Measurements from ENCODE around the gene MELTF.
A peak's percentile ranks its signal among the peaks of the same experiment; 100 is the strongest.

The MELTF gene

GRCh38 chr3:197002701-197003454, 26.7 kb downstream of the MELTF start:
- CTCF ChIA-PET, result interaction anchor here (0.5 kb wide), 1 partner anchor 75 kb away, joined by 3 read pairs; no protein-coding TSS in a partner anchor
- POLR2A ChIA-PET, result interaction anchor here (0.6 to 1.0 kb wide), 2 partner anchors 9 to 181 kb away, joined by 3 read pairs; no protein-coding TSS in a partner anchor
- TF ChIP-seq ZNF384 (IDR thresholded peaks at IDR 0.05), result no peak
- no peak for TF ChIP-seq PKNOX1 (IDR thresholded peaks at IDR 0.05)
- TF ChIP-seq BHLHE40 (IDR thresholded peaks at IDR 0.05; ENCODE audit: borderline replicate concordance), result no peak
- no peak for TF ChIP-seq SUZ12 (IDR thresholded peaks at IDR 0.05)
- no peak for TF ChIP-seq L3MBTL2 (conservative IDR thresholded peaks at IDR 0.05)
- TF ChIP-seq NFRKB (IDR thresholded peaks at IDR 0.05), result no peak
- TF ChIP-seq CTBP1 (IDR thresholded peaks at IDR 0.05; ENCODE audit: borderline replicate concordance), result no peak
- no peak for TF ChIP-seq ARNT (IDR thresholded peaks at IDR 0.05)
- no peak for TF ChIP-seq LEF1 (IDR thresholded peaks at IDR 0.05; ENCODE audit: borderline replicate concordance)
- no peak for TF ChIP-seq FOXM1 (IDR thresholded peaks at IDR 0.05; ENCODE audit: borderline replicate concordance)
- peak; percentile 82 for DNase-seq (ENCODE audit: extremely low spot score)

GRCh38 chr3:197001972-197002700, 27.5 kb downstream of the MELTF start:
- DNase-seq (ENCODE audit: extremely low spot score), result no peak
- POLR2A ChIA-PET, result no interaction called here
- TF ChIP-seq ARNT (IDR thresholded peaks at IDR 0.05) (no peak), FOXA1 (IDR thresholded peaks at IDR 0.05) (no peak), ELF4 (IDR thresholded peaks at IDR 0.05) (no peak), PKNOX1 (IDR thresholded peaks at IDR 0.05) (no peak), CTBP1 (IDR thresholded peaks at IDR 0.05; ENCODE audit: borderline replicate concordance) (no peak), HDGF (IDR thresholded peaks at IDR 0.05; ENCODE audit: borderline replicate concordance) (no peak), TARDBP (IDR thresholded peaks at IDR 0.05) (no peak), L3MBTL2 (conservative IDR thresholded peaks at IDR 0.05) (no peak)
- CTCF ChIA-PET, result interaction anchor here (0.5 kb wide), 1 partner anchor 76 kb away, joined by 3 read pairs; no protein-coding TSS in a partner anchor

GRCh38 chr3:197001106-197001971, 28.3 kb downstream of the MELTF start:
- ChIA-PET POLR2A (no interaction called here), CTCF (interaction anchor here (0.6 kb wide), 1 partner anchor 600 kb away, joined by 3 read pairs; no protein-coding TSS in a partner anchor)
- TF ChIP-seq TARDBP (IDR thresholded peaks at IDR 0.05), result no peak
- TF ChIP-seq FOXM1 (IDR thresholded peaks at IDR 0.05; ENCODE audit: borderline replicate concordance), result no peak
- no peak for TF ChIP-seq NFRKB (IDR thresholded peaks at IDR 0.05)
- no peak for TF ChIP-seq ARNT (IDR thresholded peaks at IDR 0.05)
- TF ChIP-seq FOXA1 (IDR thresholded peaks at IDR 0.05), result no peak
- TF ChIP-seq ELF4 (IDR thresholded peaks at IDR 0.05), result no peak
- no peak for TF ChIP-seq LEF1 (IDR thresholded peaks at IDR 0.05; ENCODE audit: borderline replicate concordance)
- no peak for TF ChIP-seq FOXK2 (IDR thresholded peaks at IDR 0.05)
- no peak for TF ChIP-seq CTBP1 (IDR thresholded peaks at IDR 0.05; ENCODE audit: borderline replicate concordance)
- no peak for TF ChIP-seq ZNF384 (IDR thresholded peaks at IDR 0.05)
- no peak for TF ChIP-seq PKNOX1 (IDR thresholded peaks at IDR 0.05)
- no peak for TF ChIP-seq L3MBTL2 (conservative IDR thresholded peaks at IDR 0.05)
- no peak for TF ChIP-seq SUZ12 (IDR thresholded peaks at IDR 0.05)
- DNase-seq (ENCODE audit: extremely low spot score), result no peak

- no peak for DNase-seq (ENCODE audit: extremely low spot score)
- ChIA-PET CTCF (no interaction called here), POLR2A (no interaction called here)
- TF ChIP-seq HDGF (IDR thresholded peaks at IDR 0.05; ENCODE audit: borderline replicate concordance), result no peak
- no peak for TF ChIP-seq LEF1 (IDR thresholded peaks at IDR 0.05; ENCODE audit: borderline replicate concordance)
- TF ChIP-seq TARDBP (IDR thresholded peaks at IDR 0.05), result no peak
- TF ChIP-seq ELF4 (IDR thresholded peaks at IDR 0.05), result no peak
These were observed 29.4 kb downstream of the MELTF start for GRCh38 chr3:197000211-197000610.

GRCh38 chr3:196998966-196999760, 30.5 kb downstream of the MELTF start:
- no peak for DNase-seq (ENCODE audit: extremely low spot score)
- ChIA-PET POLR2A (no interaction called here), CTCF (no interaction called here)
- TF ChIP-seq L3MBTL2 (conservative IDR thresholded peaks at IDR 0.05) (no peak), LEF1 (IDR thresholded peaks at IDR 0.05; ENCODE audit: borderline replicate concordance) (no peak), PKNOX1 (IDR thresholded peaks at IDR 0.05) (no peak)
